HG02885 (cell line): ENCODE measurements around the gene SZT2.

Experiments
- ATAC-seq: cut with Tn5 transposase; IDR thresholded peaks from one replicate; pipeline ENCODE4 v1.9.1; 2021; ENCODE audit warnings: mild to moderate bottlenecking; ENCODE audit not compliant: unreplicated experiment, poor library complexity

The SZT2 gene

DNA sequence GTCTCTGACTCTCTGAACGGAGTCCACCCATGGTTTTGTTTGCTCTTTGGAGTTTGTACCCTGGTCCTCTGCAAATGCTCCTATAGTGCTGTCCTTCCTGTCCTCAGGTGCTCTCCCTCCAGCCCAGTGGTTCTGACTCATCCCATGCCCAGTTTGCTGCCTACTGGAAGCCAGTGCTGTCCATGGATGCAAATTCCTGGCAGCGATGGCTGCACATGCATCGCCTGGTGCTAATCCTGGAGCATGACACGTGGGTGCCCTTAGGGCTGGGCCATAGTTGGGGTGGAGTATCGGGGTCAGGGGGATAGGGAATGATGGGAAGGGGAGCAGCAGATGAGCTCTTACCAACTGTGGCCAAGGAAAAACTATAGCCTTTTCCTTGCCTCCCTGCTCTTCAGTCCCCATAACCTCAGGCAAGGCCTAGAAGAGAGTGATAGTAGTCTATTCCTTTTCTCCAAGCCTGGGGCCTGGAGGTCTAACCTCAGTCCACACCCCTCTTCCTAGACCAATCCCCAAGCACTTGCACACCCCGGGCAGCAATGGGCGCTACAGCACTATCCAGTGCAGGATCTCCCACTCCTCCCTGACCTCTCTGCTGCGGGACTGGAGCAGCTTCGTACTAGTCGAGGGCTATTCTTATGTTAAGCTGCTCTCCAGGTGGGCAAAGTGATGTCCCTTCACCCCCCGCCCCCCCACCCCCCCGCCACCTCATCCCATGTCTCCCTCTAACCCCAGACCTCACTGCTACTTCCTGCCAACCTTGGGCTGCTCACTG, 32.5 kb downstream of the SZT2 start:
- no peak for ATAC-seq

DNA sequence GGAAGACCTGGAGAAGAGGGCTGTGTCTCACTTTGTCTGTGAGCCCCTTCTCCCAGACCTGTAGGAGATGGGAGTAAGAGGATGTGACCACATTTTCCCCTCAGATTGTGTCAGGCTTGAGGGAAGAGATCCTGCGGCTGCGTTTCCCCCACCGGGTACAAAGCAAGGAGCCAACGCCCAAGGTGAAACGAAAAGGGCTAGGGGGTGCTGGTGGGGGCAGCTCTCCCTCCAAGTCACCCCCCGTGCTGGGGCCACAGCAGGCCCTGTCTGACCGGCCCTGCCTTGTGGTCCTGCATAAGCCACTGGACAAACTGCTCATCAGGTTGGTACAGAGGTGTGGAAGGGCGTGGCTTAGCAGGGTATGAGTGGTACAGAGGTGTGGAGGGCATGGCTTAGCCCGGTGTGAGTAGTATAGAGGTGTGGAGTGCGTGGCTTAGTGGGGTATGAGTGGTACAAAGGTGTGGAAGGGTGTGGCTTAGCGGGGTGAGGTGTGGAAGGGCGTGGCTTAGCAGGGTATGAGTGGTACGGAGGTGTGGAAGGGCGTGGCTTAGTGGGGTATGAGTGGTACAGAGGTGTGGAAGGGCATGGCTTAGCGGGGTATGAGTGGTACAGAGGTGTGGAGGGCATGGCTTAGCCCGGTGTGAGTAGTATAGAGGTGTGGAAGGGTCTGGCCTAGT, 33.4 kb downstream of the SZT2 start:
- ATAC-seq, result no peak

DNA sequence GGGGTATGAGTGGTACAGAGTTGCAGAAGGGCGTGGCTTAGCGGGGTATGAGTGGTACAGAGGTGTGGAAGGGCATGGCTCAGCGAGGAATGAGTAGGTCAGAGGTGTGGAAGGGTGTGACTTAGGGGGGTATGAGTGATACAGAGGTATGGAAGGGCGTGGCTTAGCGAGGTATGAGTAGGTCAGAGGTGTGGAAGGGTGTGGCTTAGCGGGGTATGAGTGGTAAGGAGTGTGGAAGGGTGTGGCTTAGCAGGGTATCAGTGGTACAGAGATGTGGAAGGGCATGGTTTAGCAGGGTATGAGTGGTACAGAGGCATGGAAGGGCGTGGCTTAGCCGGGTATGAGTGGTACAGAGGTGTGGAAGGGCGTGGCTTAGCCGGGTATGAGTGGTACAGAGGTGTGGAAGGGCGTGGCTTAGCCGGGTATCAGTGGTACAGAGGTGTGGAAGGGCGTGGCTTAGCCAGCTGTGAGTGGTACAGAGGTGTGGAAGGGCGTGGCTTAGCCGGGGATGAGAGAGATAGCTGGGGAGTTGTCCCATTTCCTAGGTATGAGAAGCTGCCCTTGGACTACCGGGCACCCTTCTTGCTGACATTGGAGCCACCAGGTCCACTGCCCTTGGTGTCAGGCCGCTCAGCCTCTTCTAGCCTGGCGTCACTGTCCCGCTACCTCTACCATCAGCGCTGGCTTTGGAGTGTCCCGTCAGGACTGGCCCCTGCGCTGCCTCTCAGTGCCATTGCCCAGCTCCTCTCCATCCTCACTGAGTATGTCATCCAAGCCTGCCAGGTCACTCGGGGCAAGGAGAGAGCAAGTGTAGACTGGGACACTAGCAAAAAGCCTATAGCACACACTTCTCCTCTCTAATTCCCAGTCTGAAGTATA, 34.2 kb downstream of the SZT2 start:
- no peak for ATAC-seq

DNA sequence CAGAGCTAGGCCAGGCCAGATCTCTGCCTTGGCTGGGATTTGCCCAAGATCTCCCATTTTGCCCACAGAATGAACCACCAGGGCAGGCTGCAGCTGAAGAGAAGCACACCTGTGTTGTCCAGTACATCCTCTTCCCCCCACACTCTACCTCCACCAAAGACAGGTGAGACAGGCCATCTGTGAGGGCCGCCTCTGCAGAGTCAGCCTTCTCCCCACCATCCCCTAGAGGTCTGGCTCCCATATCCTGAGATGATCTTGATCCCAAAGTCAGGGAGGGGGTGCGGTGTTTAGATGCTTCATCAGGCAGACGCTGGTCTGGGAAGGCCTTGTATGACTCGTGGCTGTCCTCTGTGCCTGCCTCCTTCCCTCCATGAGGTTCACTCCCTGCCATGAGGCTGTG, 35.3 kb downstream of the SZT2 start:
- no peak for ATAC-seq

DNA sequence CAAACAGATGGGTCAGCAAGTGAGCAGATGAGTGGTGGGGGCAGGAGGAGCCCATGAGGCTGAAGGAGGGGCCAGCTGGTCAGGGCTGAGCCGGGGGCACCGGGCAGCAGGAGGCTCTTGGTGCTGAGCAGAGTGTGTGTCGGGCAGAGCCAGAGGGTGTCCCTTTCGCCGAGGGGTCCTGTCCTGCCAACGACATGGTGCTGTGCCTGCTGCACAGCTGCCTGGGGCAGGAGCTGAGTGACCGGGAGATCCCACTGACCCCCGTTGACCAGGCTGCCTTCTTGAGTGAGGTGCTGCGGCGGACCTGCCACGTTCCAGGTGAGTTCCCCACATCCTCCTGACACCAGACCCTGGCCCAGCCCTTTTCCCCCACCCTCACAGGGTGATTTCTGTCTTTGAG, 36.5 kb downstream of the SZT2 start:
- no peak for ATAC-seq

DNA sequence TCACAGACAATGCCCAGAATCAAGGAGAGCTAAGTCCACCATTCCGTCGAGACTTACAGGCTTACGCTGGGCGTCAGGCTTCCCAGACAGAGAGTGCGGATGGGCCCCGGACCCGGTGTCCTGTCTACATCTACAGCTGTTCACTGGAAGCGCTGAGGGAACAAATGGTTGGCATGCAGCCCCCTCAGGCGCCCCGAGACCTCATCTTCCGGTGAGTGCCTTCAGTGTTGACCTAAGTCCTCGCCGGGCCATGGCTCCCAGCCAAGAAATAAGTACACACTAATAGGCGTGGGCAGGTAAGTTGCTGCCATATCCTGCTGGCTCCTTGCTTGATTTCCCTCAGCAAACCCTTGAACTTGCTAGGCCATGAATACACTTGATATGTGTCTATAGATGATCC, 37.8 kb downstream of the SZT2 start:
- ATAC-seq, result no peak

DNA sequence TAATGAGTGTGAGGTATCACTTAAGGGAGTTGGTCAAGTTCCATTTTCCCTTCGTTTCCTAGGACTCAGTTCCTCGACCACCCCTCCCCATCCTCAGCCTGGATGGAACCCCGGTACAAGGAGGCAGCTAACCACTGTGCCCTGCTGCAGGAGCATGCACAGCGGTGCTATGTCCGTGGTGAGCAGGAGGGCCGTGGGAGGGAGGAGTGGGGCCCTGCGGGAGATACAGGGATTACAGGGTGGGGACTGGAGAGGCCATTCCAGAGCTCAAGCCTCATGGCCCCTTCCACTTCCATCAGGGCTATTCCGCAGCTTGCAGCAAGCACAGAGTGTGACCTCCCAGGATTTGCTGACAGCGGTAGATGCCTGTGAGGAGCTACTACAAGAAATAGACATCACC, 38.2 kb downstream of the SZT2 start:
- ATAC-seq, result no peak

DNA sequence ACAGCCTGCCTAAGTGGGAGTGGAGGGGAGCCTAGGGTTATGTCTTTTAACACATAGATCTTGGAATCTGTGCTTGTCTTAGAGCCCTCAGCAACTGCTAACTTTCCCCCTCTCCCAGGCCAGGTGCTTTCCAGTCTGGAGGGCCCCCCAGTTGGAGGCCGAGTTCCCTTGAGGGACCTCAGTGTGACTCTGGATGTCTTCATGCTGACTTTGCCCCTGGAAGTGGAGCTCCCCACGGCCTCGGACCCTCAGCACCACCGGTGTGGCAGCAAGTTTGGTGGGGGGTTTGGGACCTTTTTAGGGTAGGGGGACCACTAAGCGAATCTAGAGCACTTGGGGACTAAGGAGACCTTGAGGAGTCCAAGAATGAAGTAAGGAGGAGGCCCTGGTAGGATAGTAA, 41.1 kb downstream of the SZT2 start:
- no peak for ATAC-seq

DNA sequence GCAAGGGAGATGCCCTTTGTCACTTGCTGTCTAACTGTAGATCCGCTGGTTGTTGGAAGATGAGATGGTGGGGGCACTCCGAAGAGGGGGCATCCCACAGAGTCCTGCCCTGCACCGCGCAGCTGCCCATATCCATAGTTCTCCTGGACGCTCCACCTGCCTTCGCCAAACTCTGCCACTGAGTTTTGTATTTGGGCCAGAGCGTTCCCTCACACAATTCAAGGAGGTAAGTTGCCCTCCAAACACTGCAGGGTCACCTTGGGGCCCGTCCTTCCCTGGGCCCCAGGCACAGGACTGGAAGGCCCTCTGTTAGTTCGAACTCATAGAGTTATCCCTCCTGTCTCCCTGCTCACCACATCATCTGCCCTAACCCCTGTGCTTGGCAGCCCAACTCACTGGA, 42.0 kb downstream of the SZT2 start:
- ATAC-seq, result no peak

DNA sequence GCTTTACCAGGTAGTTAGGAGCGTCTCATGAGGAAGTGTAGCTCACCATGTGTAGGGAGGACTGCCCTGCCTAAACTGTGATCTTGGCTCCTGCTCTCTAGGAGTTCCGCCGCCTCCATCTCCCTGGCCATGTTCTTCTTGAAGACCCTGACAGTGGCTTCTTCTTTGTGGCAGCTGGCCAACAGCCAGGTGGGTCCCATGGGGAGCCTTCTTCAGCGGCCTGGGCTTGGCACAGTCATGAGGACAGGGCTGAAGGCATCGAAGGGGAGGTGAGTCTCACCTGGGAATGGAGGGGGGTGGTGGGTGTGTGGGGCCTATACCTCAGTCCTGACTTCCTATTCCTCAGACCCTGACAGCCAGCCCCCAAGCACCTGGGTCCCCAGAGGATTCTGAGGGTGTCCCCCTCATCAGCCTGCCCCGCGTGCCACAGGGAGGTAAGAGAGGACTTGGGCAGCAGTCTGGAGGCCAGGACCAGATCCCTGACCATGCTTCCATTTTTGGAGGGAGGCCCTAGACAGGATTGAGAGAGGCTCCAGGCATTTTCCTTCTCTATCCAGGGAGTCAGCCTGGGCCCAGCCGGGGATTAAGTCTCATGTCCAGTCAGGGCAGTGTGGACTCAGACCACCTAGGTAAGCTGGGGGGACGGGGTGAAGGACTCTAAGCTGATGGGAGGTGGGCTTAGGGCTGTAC, 42.6 kb downstream of the SZT2 start:
- ATAC-seq, result no peak

DNA sequence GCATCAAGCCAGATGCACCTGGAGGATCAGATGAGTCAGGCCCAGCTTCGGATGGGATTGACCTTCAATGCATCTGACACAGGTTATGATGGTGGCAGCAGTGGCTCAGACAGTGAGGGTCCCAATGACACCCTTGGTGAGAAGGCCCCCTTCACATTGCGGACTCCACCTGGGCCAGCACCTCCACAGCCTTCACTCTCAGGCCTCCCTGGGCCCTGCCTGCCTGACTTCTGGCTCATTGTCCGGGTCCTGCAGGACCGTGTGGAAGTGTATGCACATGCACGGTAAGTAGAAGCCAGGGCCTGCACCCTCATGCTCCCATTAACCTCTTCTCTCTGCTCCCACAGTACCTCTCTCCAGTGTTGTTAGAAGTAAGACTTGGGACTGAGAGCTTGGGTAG, 43.2 kb downstream of the SZT2 start:
- ATAC-seq, result no peak

DNA sequence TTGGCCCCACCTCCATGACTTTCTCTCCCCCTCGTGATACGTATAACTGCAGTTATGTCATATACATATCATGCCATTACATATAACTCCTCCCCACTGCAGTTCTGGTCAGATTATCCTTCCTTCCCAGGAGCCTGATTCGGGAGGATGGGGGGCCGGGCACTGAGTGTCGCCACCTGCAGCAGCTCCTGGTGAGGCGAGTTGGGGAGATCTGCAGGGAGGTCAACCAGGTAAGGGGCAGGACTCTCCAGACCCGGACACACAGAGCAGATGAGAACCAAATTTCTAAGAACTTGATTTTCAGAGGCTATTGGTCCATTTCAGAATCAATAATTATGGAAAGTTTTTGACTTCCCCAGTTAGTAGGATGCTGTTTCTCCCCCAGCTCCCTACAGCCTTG, 44.6 kb downstream of the SZT2 start:
- no peak for ATAC-seq

DNA sequence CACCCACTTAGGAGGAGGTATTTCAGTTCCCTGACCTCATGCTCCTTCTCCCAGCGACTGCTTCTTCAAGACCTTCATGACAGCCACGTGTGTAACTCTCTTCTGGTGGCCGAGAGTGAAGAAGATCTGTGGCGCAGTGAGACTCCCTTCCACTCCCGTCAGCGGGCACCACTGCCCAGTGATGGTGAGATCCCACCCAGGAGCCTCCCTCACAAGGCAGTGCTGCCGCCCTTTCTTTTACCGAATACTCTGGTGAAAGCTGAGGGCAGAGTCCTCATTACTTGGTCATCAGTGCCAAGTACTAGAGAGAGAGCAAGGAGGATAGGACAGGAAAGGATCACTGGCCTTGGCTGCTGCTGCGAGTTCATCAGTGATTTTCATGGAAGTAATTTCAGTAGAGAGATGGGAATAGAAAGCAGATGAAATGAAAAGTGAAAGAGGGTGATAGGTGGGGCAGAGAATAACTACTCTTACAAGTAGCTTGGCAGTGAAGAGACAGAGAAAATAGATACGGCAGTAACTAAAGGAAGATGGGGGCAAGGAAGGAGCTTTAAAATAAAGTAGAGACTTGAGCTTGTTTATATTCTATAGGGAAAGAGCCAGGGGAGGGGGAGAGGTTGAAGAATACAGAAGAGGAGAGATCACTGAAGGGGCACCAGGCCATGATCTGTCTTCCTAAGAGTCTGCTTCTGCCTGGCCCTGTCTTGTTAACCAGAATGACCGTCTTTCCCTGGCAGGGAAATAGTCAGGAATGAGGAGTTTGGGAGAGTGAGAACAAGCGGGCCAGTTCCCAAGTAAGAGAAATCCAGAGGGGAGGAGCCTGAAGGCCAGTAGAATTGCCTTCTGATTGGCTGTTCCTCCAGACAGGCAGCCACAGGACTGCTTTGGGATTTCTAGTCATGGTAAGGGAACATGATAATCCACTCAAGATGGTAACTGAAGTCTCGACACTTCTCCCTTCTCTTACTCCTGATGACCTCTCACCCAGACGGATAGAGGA, 45.7 kb downstream of the SZT2 start:
- no peak for ATAC-seq

DNA sequence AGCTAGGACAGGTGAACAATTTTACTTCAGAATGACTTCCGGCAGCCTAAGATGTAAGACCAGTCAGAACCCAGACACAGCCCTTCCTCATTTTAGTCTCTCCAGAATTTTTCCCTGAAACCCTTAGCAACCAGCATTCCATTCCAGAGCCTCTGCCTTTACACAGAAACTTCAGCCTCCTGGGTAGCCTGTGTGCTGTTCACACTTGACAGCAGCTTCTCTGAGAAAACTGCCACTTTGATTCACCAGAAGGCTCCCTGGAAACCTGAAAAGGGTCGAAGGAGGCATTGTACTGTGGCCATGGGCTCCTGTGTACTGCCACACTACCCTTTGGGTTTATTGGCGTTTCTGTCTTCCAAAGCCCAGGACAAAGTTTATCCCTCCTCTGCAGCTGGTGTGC, 46.7 kb downstream of the SZT2 start:
- ATAC-seq, result no peak

DNA sequence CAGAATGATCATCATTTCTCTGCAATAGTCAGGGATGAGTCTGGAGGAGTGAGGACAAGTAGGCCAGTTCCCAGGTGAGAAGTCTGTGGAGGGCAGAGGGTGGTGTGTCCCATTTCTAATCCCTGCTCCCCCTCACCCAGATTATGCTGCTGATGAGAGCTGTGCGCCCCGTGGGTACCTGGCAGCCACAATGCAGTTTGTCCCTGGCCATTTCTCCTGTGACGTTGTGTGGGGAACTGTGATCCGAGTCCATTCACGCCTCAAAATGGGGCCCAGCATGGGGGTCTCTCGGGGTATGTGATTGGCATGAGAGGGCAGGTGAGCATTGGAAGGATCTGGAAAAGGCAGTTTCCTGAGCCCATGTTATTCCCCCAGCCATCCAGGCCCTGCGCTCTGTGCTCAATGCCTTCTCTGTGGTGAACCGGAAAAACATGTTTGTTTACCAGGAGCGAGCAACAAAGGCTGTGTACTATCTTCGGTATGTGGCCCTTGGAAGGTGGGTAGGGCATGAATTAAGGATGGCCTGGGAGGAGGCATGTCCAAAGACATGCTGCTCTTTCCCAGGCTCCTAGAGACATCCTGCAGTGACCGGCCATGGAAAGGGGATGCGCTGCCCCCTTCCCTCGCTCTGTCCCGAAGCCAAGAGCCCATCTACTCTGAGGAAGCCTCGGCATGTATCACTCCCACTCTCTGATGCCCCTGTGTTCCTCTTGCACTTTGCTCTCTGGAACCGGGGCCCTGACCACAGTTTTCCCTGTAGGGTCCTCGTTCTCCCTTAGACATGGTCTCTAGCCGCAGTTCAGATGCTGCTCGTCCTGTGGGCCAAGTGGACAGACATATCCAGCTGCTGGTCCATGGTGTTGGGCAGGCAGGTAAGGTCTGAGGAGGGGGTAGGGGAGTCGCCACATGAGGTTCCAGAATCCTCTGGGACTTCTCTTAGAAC, 47.6 kb downstream of the SZT2 start:
- no peak for ATAC-seq

DNA sequence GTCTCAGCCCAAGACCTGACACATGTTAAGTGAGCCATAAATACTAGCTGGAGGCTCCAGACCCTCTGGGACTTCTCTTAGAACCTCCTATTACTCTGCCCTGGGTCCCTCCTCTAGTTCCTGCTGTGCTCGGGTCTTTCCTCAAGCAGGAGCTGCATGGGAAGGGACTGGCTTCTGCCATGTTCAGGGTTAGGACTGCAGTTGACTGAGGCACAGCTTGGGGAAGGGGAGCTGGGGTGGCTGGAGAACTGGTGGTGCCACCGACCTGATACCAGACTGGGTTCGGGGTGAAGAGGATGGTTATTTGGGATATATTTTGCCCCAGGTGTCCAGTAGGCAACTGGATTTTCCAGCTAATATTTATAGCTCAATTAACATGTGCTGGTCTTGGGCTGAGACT, 48.3 kb downstream of the SZT2 start:
- ATAC-seq, result no peak

DNA sequence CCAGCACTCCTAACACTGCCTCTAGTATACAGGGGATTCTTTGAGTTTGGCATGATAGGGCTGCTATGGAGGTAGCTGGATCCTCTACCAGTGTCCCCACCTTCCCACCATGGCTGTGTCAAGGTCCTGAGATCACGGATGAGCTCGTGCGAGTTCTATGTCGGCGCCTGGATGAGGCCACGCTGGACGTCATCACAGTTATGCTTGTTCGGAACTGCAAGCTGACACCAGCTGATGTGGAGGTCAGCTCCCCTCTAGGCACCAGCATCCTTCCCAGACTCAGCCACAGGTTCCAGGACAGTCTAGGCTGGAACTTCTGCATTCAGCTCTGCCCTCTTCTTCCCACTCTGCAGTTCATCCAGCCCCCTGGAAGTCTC, 48.9 kb downstream of the SZT2 start:
- ATAC-seq, result no peak

DNA sequence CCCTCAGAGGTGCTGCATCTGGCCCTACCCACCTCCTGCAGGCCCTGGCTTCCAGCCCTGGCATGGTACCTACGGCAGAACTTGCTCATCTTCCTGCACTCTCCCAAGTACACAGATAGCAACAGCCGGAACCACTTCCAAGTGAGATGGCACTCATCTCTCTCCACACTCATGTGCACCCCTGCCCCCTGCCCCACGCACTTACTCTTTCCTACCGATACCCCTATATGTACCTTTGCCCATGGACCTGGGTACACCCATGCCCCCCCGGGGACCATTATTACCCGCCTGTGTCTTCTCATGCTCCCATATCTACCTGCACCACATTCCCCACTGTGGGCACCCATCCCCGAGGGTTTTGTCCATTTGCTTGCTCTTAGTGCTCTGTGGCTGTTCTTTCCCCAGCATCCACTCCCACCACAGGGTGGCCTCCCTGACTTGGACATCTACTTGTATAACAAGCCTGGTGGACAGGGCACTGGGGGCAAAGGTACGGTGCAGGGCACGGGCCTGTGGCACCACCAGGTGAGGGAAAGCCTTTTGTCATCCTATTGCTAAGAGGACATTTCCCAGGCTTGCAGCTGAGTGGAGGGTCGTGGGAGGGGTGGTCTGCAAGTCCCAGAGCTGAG, 49.4 kb downstream of the SZT2 start:
- ATAC-seq, result no peak
